Uterus (tissue), 2 donors: ENCODE measurements around the gene ACTL6A.

ENCODE experiments used
- CTCF ChIP-seq, 4 experiments: fragments of 200-600 bp in 2 of 4; fragments of 450-650 bp in 2 of 4; sonication (generic) in 2 of 4; IDR thresholded peaks; one replicate each; pipeline ENCODE4 v1.5.1; 2016 to 2019; ENCODE audit warnings: antibody characterized with exemption in 4 of 4, mild to moderate bottlenecking in 2 of 4, moderate library complexity in 1 of 4
- POLR2A ChIP-seq, 2 donors: fragments of 450-650 bp; IDR thresholded peaks; one replicate each; pipeline ENCODE4 v1.6.1; 2016; ENCODE audit warnings: antibody characterized with exemption in 2 of 2, mild to moderate bottlenecking in 1 of 2, moderate library complexity in 1 of 2

- TF ChIP-seq CTCF (IDR thresholded peaks at IDR 0.05) = no peak
- TF ChIP-seq POLR2A (IDR thresholded peaks at IDR 0.05) = no peak
Measured at GRCh38 chr3:179536256-179536655, 26.5 kb upstream of the ACTL6A start.
